Smooth muscle cell (in vitro differentiated cells): ENCODE measurements around the gene CCKAR. TPM values are rescaled to one million over a fixed set of nuclear protein-coding genes. Genes with fewer than 3 reads are reported as not detected.
A peak's percentile ranks its signal among the peaks of the same experiment; 100 is the strongest.

Experiments
- DNase-seq: peaks from one replicate; lab custom pipeline; 2025; ENCODE audit not compliant: unreplicated experiment; lab: John Stamatoyannopoulos, UW
- H2AFZ ChIP-seq: fragments of 200-600 bp; sonication (generic); 2 replicates; pipeline ENCODE4 v1.6.0; 2016; ENCODE audit warnings: antibody characterized with exemption, low read depth, mild to moderate bottlenecking
- H3F3A ChIP-seq: fragments of 200-600 bp; sonication (generic); 2 replicates; pipeline ENCODE4 v1.6.0; 2017; ENCODE audit warnings: antibody characterized with exemption, low read depth
- H3K27ac ChIP-seq: fragments of 200-600 bp; sonication (generic); 2 replicates; pipeline ENCODE4 v1.5.1; 2016; ENCODE audit warnings: low read depth, mild to moderate bottlenecking
- H3K27me3 ChIP-seq: fragments of 200-600 bp; sonication (generic); 2 replicates; pipeline ENCODE4 v1.6.1; 2016; ENCODE audit warnings: low read depth, mild to moderate bottlenecking
- H3K36me3 ChIP-seq: fragments of 200-600 bp; sonication (generic); 2 replicates; pipeline ENCODE4 v1.5.1; 2016; ENCODE audit warnings: low read depth
- H3K4me1 ChIP-seq: fragments of 200-600 bp; sonication (generic); 2 replicates; pipeline ENCODE4 v1.5.1; 2016; ENCODE audit warnings: low read depth
- H3K4me2 ChIP-seq: fragments of 200-600 bp; sonication (generic); 2 replicates; pipeline ENCODE4 v1.6.0; 2016; ENCODE audit warnings: mild to moderate bottlenecking
- H3K4me3 ChIP-seq: fragments of 200-600 bp; sonication (generic); 2 replicates; pipeline ENCODE4 v1.5.1; 2016; ENCODE audit warnings: mild to moderate bottlenecking
- H3K79me2 ChIP-seq: fragments of 200-600 bp; sonication (generic); 2 replicates; pipeline ENCODE4 v1.6.0; 2016; ENCODE audit warnings: low read depth, mild to moderate bottlenecking
- H3K9ac ChIP-seq: fragments of 200-600 bp; sonication (generic); 2 replicates; pipeline ENCODE4 v1.6.0; 2016; ENCODE audit warnings: low read depth
- H3K9me3 ChIP-seq: fragments of 200-600 bp; sonication (generic); replicated peaks from 2 replicates; pipeline ENCODE4 v1.5.1; 2016; ENCODE audit warnings: low read depth
- H4K20me1 ChIP-seq: fragments of 200-600 bp; sonication (generic); 2 replicates; pipeline ENCODE4 v1.6.0; 2016; ENCODE audit warnings: low read depth
- CTCF ChIP-seq: fragments of 200-600 bp; sonication (generic); IDR thresholded peaks from 2 replicates; pipeline ENCODE4 v1.5.1; 2017; ENCODE audit warnings: borderline replicate concordance, mild to moderate bottlenecking, antibody characterized with exemption; ENCODE audit not compliant: insufficient read depth, poor library complexity, severe bottlenecking
- WGBS: methylation state at CpG from one replicate; pipeline ENCODE4 v1.1.7; 2016; ENCODE audit warnings: low lambda C conversion rate; 5-methylcytosine and 5-hydroxymethylcytosine counted together
- polyA plus RNA-seq: library from polyadenylated mRNA; unstranded; fragments of >200 nt; fragmentation: Nextera tagmentation; extraction: Ambion mirVana; gene quantifications from 2 replicates; pipeline ENCODE4 v1.2.1, GENCODE V29; 2016
- total RNA-seq: library from RNA; depleted of rRNA; stranded (reverse); fragments of >200 nt; gene quantifications from 2 replicates; pipeline ENCODE4 v1.2.3, GENCODE V29; 2014

CCKAR gene
- total and polyA plus RNA-seq, 2 experiments from 2014 or later = 0.18 to 0.32 TPM

- no peak for DNase-seq
- TF ChIP-seq CTCF = no peak
- Histone ChIP-seq H3K79me2 (no peaks in the 10 kb centered on the region), H3K9ac (no peak overlapping the region), H3K9me3 (no peaks in the 10 kb centered on the region), H2AFZ (peak overlapping the region; percentile 32), H3K4me2 (peak overlapping the region; percentile 22), H4K20me1 (no peaks in the 10 kb centered on the region), H3K27me3 (no peaks in the 10 kb centered on the region), H3K36me3 (no peaks in the 10 kb centered on the region), H3F3A (peaks cover 8% of the 10 kb centered on the region), H3K4me3 (no peak overlapping the region), H3K4me1 (no peaks in the 10 kb centered on the region), H3K27ac (peak overlapping the region; percentile 75)
- WGBS = 12% methylated on average over 1 of the region's 1 CpG
Observed at GRCh38 chr4:26524011-26524410, 33.7 kb upstream of the CCKAR start.

- no peak for TF ChIP-seq CTCF
- no peak overlapping the region for H3K4me3 ChIP-seq
- no peak overlapping the region for H2AFZ ChIP-seq
- no peaks in the 10 kb centered on the region for H3K27me3 ChIP-seq
- 16% methylated on average over 3 of the region's 3 CpGs for WGBS
- H3K9ac ChIP-seq = no peak overlapping the region
- no peak for DNase-seq
- H3K4me1 ChIP-seq = no peaks in the 10 kb centered on the region
- peak overlapping the region; percentile 75 for H3K27ac ChIP-seq
- H3K79me2 ChIP-seq = no peaks in the 10 kb centered on the region
- no peaks in the 10 kb centered on the region for H3K9me3 ChIP-seq
- H4K20me1 ChIP-seq = no peaks in the 10 kb centered on the region
- no peaks in the 10 kb centered on the region for H3K36me3 ChIP-seq
- peaks cover 8% of the 10 kb centered on the region for H3F3A ChIP-seq
- H3K4me2 ChIP-seq = peak overlapping the region; percentile 3
Observed at GRCh38 chr4:26522478-26522877, 32.2 kb upstream of the CCKAR start.

- Histone ChIP-seq H3K9ac (no peak overlapping the region), H3K27me3 (no peaks in the 10 kb centered on the region), H2AFZ (peak overlapping the region; percentile 57), H4K20me1 (no peaks in the 10 kb centered on the region), H3K36me3 (no peaks in the 10 kb centered on the region), H3K9me3 (no peaks in the 10 kb centered on the region), H3K27ac (peak overlapping the region; percentile 75), H3K4me2 (no peak overlapping the region), H3K4me1 (no peaks in the 10 kb centered on the region), H3F3A (peaks cover 8% of the 10 kb centered on the region), H3K4me3 (no peak overlapping the region), H3K79me2 (no peaks in the 10 kb centered on the region)
- TF ChIP-seq CTCF = no peak
- WGBS = 47% methylated on average over 7 of the region's 7 CpGs
- no peak for DNase-seq
Observed at GRCh38 chr4:26520728-26521450, 30.6 kb upstream of the CCKAR start.

GRCh38 chr4:26515936-26516335 lies 25.7 kb upstream of the CCKAR start:
- no peak overlapping the region for H3K4me2 ChIP-seq
- H3K27me3 ChIP-seq = no peaks in the 10 kb centered on the region
- H3K4me1 ChIP-seq = no peaks in the 10 kb centered on the region
- no peak overlapping the region for H2AFZ ChIP-seq
- H3K36me3 ChIP-seq = no peaks in the 10 kb centered on the region
- DNase-seq = no peak
- H3K27ac ChIP-seq = no peak overlapping the region
- TF ChIP-seq CTCF = no peak
- H4K20me1 ChIP-seq = no peaks in the 10 kb centered on the region
- no peak overlapping the region for H3K9ac ChIP-seq
- WGBS = 43% methylated on average over 2 of the region's 2 CpGs
- H3K79me2 ChIP-seq = no peaks in the 10 kb centered on the region
- peaks cover 2% of the 10 kb centered on the region for H3F3A ChIP-seq
- H3K9me3 ChIP-seq = no peaks in the 10 kb centered on the region
- no peak overlapping the region for H3K4me3 ChIP-seq
